Measurements from ENCODE around the gene ABCG8. TPM values are rescaled to one million over a fixed set of nuclear protein-coding genes. Genes with fewer than 3 reads are reported as not detected.

Gene ABCG8
- total RNA-seq, 1 donor from 2014 or later: not detected

- no peak for TF ChIP-seq CTCF (IDR thresholded peaks at IDR 0.05; ENCODE audit: unreplicated experiment)
- Mint-ChIP-seq H3K9me3 (ENCODE audit: unreplicated experiment) (no peaks in the 10 kb centered on the region), H3K27me3 (ENCODE audit: unreplicated experiment) (peaks cover 2% of the 10 kb centered on the region), H3K4me1 (ENCODE audit: unreplicated experiment) (peaks cover 3% of the 10 kb centered on the region), H3K27ac (ENCODE audit: unreplicated experiment) (no peak overlapping the region), H3K36me3 (ENCODE audit: low read depth, unreplicated experiment) (no peaks in the 10 kb centered on the region), H3K4me3 (ENCODE audit: unreplicated experiment) (peak overlapping the region; percentile 74)
- peak; percentile 26 for DNase-seq (ENCODE audit: low spot score)
These were observed 7.1 kb upstream of the ABCG8 start for GRCh38 chr2:43831543-43832294.

GRCh38 chr2:43832457-43832856, 6.3 kb upstream of the ABCG8 start:
- no peaks in the 10 kb centered on the region for H3K9me3 Mint-ChIP-seq (ENCODE audit: unreplicated experiment)
- no peak for TF ChIP-seq CTCF (IDR thresholded peaks at IDR 0.05; ENCODE audit: unreplicated experiment)
- H3K27ac Mint-ChIP-seq (ENCODE audit: unreplicated experiment): no peak overlapping the region
- H3K4me3 Mint-ChIP-seq (ENCODE audit: unreplicated experiment): no peak overlapping the region
- peaks cover 2% of the 10 kb centered on the region for H3K27me3 Mint-ChIP-seq (ENCODE audit: unreplicated experiment)
- no peaks in the 10 kb centered on the region for H3K36me3 Mint-ChIP-seq (ENCODE audit: low read depth, unreplicated experiment)
- no peak for DNase-seq (ENCODE audit: low spot score)
- peaks cover 3% of the 10 kb centered on the region for H3K4me1 Mint-ChIP-seq (ENCODE audit: unreplicated experiment)

- Mint-ChIP-seq H3K4me3 (ENCODE audit: unreplicated experiment) (no peak overlapping the region), H3K27ac (ENCODE audit: unreplicated experiment) (no peak overlapping the region), H3K4me1 (ENCODE audit: unreplicated experiment) (peaks cover 12% of the 10 kb centered on the region), H3K36me3 (ENCODE audit: low read depth, unreplicated experiment) (no peaks in the 10 kb centered on the region), H3K27me3 (ENCODE audit: unreplicated experiment) (peaks cover 2% of the 10 kb centered on the region), H3K9me3 (ENCODE audit: unreplicated experiment) (no peaks in the 10 kb centered on the region)
- TF ChIP-seq CTCF (IDR thresholded peaks at IDR 0.05; ENCODE audit: unreplicated experiment): no peak
- no peak for DNase-seq (ENCODE audit: low spot score)
These were observed 1.7 kb upstream of the ABCG8 start for GRCh38 chr2:43837033-43837432.

GRCh38 chr2:43837831-43838559, 776 bp upstream of the ABCG8 start:
- Mint-ChIP-seq H3K27me3 (ENCODE audit: unreplicated experiment) (peaks cover 2% of the 10 kb centered on the region), H3K36me3 (ENCODE audit: low read depth, unreplicated experiment) (no peaks in the 10 kb centered on the region), H3K4me1 (ENCODE audit: unreplicated experiment) (peaks cover 12% of the 10 kb centered on the region), H3K27ac (ENCODE audit: unreplicated experiment) (no peak overlapping the region), H3K9me3 (ENCODE audit: unreplicated experiment) (no peaks in the 10 kb centered on the region), H3K4me3 (ENCODE audit: unreplicated experiment) (no peak overlapping the region)
- no peak for TF ChIP-seq CTCF (IDR thresholded peaks at IDR 0.05; ENCODE audit: unreplicated experiment)
- no peak for DNase-seq (ENCODE audit: low spot score)
